ENCODE measurements around the gene WDR55. TPM values are rescaled to one million over a fixed set of nuclear protein-coding genes. Genes with fewer than 3 reads are reported as not detected.

Gene WDR55
- total RNA-seq, 4 donors from 2014 or later: 17.7 to 23.8 (median 20.6) TPM

- Histone ChIP-seq H3K4me3 (no peak overlapping the region), H3K36me3 (peaks cover 60 to 99% (median 94%) of the 10 kb centered on the region in 4 donors), H3K27me3 (no peaks in the 10 kb centered on the region), H3K27ac (replicated peaks in 1 of 4) (no peak overlapping the region), H3K9me3 (no peaks in the 10 kb centered on the region), H3K4me1 (no peaks in the 10 kb centered on the region)
- intact Hi-C loops (cut with DNase I): no loop called here
- DNase-seq (ENCODE audit: extremely low spot score): no peak
- TF ChIP-seq POLR2A (IDR thresholded peaks at IDR 0.05; ENCODE audit: low read depth): no peak
- no peak for TF ChIP-seq CTCF (IDR thresholded peaks at IDR 0.05)
- no peak for TF ChIP-seq EP300 (IDR thresholded peaks at IDR 0.05)
- TF ChIP-seq POLR2AphosphoS5 (IDR thresholded peaks at IDR 0.05): no peak
- WGBS: 97% methylated on average over 7 of the region's 7 CpGs
Observed at GRCh38 chr5:140678993-140679392, 14.3 kb downstream of the WDR55 start.

- H3K4me1 ChIP-seq: peaks cover 24 to 48% (median 37%) of the 10 kb centered on the region in 4 donors
- TF ChIP-seq EP300 (IDR thresholded peaks at IDR 0.05): no peak
- no peak for TF ChIP-seq POLR2AphosphoS5 (IDR thresholded peaks at IDR 0.05)
- no peak for TF ChIP-seq CTCF (IDR thresholded peaks at IDR 0.05)
- TF ChIP-seq POLR2A (IDR thresholded peaks at IDR 0.05; ENCODE audit: low read depth): no peak
- H3K27me3 ChIP-seq: no peaks in the 10 kb centered on the region
- H3K4me3 ChIP-seq: peak overlapping the region; percentile 80 to 95 (median 84)
- no peak for DNase-seq (ENCODE audit: extremely low spot score)
- no peaks in the 10 kb centered on the region for H3K9me3 ChIP-seq
- peaks cover 25 to 62% (median 43%) of the 10 kb centered on the region in 4 donors for H3K36me3 ChIP-seq
- intact Hi-C loops (cut with DNase I): no loop called here
- peak overlapping the region; percentile 80 to 92 (median 90) for H3K27ac ChIP-seq (replicated peaks in 1 of 4)
- WGBS: 60% methylated on average over 8 of the region's 8 CpGs
Observed at GRCh38 chr5:140690376-140690932, 25.8 kb downstream of the WDR55 start.

DNA sequence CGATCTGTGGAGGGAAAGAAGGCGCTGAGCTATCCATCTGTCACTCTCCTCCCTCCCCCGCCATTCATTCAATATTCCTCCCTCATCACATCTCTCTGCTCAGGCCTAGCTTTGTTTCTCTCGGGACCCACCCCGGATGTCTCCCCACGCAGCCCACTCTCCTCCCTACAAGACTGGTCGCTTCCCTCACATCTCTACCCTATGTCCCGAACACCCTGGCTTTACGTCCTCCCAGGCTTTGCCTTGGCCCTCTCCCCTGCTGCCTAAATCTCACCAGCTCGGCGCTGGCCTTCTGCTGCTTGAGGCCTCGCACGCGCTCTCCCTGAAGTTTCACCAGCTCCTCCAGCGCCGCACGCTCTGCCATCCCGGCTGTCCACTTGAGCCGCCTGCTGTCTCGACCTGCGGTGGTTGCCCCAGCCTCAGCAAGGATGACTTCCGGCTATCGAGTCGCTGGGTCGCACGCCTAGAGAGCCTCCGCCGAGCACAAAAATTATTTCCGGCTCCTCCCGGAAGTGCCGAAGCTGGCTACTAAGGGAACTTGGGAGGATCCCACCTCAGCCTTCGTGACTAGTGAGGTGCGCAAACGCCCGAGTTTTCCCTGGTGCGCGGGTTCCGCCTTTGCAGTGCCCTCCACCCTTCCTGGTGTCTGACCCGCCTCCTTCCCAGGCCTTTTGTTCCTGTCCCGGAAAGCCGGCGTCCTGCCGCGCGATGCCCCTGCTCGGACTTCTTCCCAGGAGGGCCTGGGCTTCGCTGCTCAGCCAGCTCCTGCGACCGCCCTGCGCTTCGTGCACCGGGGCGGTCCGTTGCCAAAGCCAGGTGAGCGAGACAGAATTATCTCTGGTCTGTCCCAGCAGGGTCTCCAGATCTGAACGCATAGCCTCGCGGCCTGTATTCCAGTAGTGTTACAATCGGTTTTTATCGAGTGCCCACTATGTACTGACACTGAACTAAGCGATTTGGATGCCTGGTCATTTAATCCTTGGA is 26.5 kb downstream of the WDR55 start, which contains the start of the genes HARS1 and HARS2:
Gene HARS1 (minus strand): TSS at position 430 of the 984 bp plus-strand sequence. CDS start 66 bp downstream, at position 364.
Gene HARS2 (plus strand): TSS at position 515 of the 984 bp plus-strand sequence. CDS start 194 bp downstream, at position 709.
- intact Hi-C loops (cut with DNase I): no loop called here
- 2% methylated on average over 28 of the region's 61 CpGs for WGBS
- peaks cover 32 to 64% (median 47%) of the 10 kb centered on the region in 4 donors for H3K36me3 ChIP-seq

DNA sequence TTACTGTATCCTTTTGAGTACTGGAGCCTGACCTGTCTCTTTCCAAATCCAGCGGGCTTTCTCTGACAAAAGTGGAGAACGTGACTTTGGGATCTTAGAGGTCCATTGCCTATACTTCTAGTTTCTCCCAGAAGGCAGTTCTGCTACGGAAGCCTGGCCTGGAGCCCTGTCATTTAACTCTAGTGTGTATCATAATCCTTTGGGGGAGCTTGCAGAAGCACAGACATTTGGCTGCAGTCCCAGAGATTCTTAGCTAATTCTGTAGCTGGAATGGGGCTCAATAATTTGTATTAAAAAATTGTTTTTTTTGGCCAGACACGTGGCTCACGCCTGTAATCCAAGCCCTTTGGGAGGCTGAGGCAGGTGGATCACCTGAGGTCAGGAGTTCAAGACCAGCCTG is 29.6 kb downstream of the WDR55 start:
- TF ChIP-seq CTCF (IDR thresholded peaks at IDR 0.05) (no peak), POLR2A (IDR thresholded peaks at IDR 0.05; ENCODE audit: low read depth) (no peak), EP300 (IDR thresholded peaks at IDR 0.05) (no peak), POLR2AphosphoS5 (IDR thresholded peaks at IDR 0.05) (no peak)
- no peak for DNase-seq (ENCODE audit: extremely low spot score)
- Histone ChIP-seq H3K4me1 (peaks cover 24 to 45% (median 37%) of the 10 kb centered on the region in 4 donors), H3K4me3 (no peak overlapping the region), H3K27me3 (no peaks in the 10 kb centered on the region), H3K9me3 (no peaks in the 10 kb centered on the region), H3K27ac (replicated peaks in 1 of 4) (no peak overlapping the region), H3K36me3 (peaks cover 49 to 66% (median 61%) of the 10 kb centered on the region in 4 donors)
- 61% methylated on average over 5 of the region's 5 CpGs for WGBS
- intact Hi-C loops (cut with DNase I): no loop called here

More for the DNA sequence above, 26.5 kb downstream of the WDR55 start, which contains the start of the genes HARS1 and HARS2:
- Histone ChIP-seq H3K4me3 (peak within 1 kb of the TSS; percentile 80 to 95 (median 84)), H3K4me1 (peaks cover 24 to 48% (median 37%) of the 10 kb centered on the region in 4 donors), H3K27ac (replicated peaks in 1 of 4) (peak within 1 kb of the TSS; percentile 80 to 92 (median 90)), H3K27me3 (no peaks in the 10 kb centered on the region), H3K9me3 (no peaks in the 10 kb centered on the region)
- DNase-seq (ENCODE audit: extremely low spot score): peak; percentile 96
- TF ChIP-seq CTCF (IDR thresholded peaks at IDR 0.05): peak in 2 of 3 experiments; percentile 11 to 20
- TF ChIP-seq POLR2AphosphoS5 (IDR thresholded peaks at IDR 0.05): peak; percentile 85 to 91
- no peak for TF ChIP-seq EP300 (IDR thresholded peaks at IDR 0.05)
- no peak for TF ChIP-seq POLR2A (IDR thresholded peaks at IDR 0.05; ENCODE audit: low read depth)
